Urothelium cell line (cell line): Measurements from ENCODE around the gene CTNND2.
"Not testable (repeated sequence)": the region's sequence is repeated elsewhere in the genome, so short reads cannot be mapped to it uniquely, and the experiment has no call there.

Source experiments
- DNase-seq: peaks from one replicate; pipeline ENCODE4 v3.0.0; 2011; ENCODE audit warnings: low spot score, mixed read lengths
- FAIRE-seq: peaks from 2 replicates; lab custom pipeline; 2011; peaks lifted over from hg19 to GRCh38; lab: Jason Lieb, UNC

CTNND2 gene

GRCh38 chr5:11869203-11869602 lies 35.0 kb downstream of the CTNND2 start:
- DNase-seq (no peak), FAIRE-seq (no peak)

GRCh38 chr5:11863911-11864310 lies 40.3 kb downstream of the CTNND2 start:
- FAIRE-seq: no peak

GRCh38 chr5:11857391-11857790 lies 46.9 kb downstream of the CTNND2 start:
- DNase-seq (no peak), FAIRE-seq (no peak)

More at GRCh38 chr5:11863911-11864310, 40.3 kb downstream of the CTNND2 start:
- no peak for DNase-seq

- DNase-seq: no peak
- FAIRE-seq: no peak
Observed at GRCh38 chr5:11854936-11855335, 49.3 kb downstream of the CTNND2 start.

- peak; percentile 56 for FAIRE-seq
- DNase-seq: no peak
Observed at GRCh38 chr5:11853796-11854195, 50.5 kb downstream of the CTNND2 start.

- FAIRE-seq: no peak
Observed at GRCh38 chr5:11853140-11853539, 51.1 kb downstream of the CTNND2 start.

GRCh38 chr5:11852717-11853087 lies 51.5 kb downstream of the CTNND2 start:
- FAIRE-seq: no peak
- DNase-seq: no peak

More at GRCh38 chr5:11853140-11853539, 51.1 kb downstream of the CTNND2 start:
- DNase-seq: no peak

- no peak for DNase-seq
- no peak for FAIRE-seq
Observed at GRCh38 chr5:11851965-11852716, 52.1 kb downstream of the CTNND2 start.

- DNase-seq (peak; percentile 12), FAIRE-seq (no peak)
Observed at GRCh38 chr5:11851416-11851815, 52.8 kb downstream of the CTNND2 start.

GRCh38 chr5:11828566-11828965 lies 75.7 kb downstream of the CTNND2 start:
- not testable (repeated sequence) for FAIRE-seq

GRCh38 chr5:11822598-11822997 lies 81.6 kb downstream of the CTNND2 start:
- FAIRE-seq: no peak
- no peak for DNase-seq

More at GRCh38 chr5:11828566-11828965, 75.7 kb downstream of the CTNND2 start:
- DNase-seq: not testable (repeated sequence)

- DNase-seq: no peak
- FAIRE-seq: no peak
Observed at GRCh38 chr5:11815916-11816315, 88.3 kb downstream of the CTNND2 start.

- FAIRE-seq (no peak), DNase-seq (no peak)
Observed at GRCh38 chr5:11815481-11815880, 88.8 kb downstream of the CTNND2 start.

GRCh38 chr5:11814373-11814772 lies 89.9 kb downstream of the CTNND2 start:
- FAIRE-seq (no peak), DNase-seq (no peak)

- FAIRE-seq (peak; percentile 30), DNase-seq (no peak)
Observed at GRCh38 chr5:11809407-11809806, 94.8 kb downstream of the CTNND2 start.

- DNase-seq (no peak), FAIRE-seq (no peak)
Observed at GRCh38 chr5:11803436-11803835, 100.8 kb downstream of the CTNND2 start.

GRCh38 chr5:11801061-11801460 lies 103.2 kb downstream of the CTNND2 start:
- no peak for FAIRE-seq
- DNase-seq: no peak

- DNase-seq (peak; percentile 45), FAIRE-seq (no peak)
Observed at GRCh38 chr5:11797132-11797531, 107.1 kb downstream of the CTNND2 start.

GRCh38 chr5:11793396-11793795 lies 110.8 kb downstream of the CTNND2 start:
- no peak for DNase-seq
- no peak for FAIRE-seq

GRCh38 chr5:11792621-11793020 lies 111.6 kb downstream of the CTNND2 start:
- DNase-seq: no peak
- no peak for FAIRE-seq

GRCh38 chr5:11791792-11792191 lies 112.5 kb downstream of the CTNND2 start:
- FAIRE-seq: no peak
- DNase-seq: no peak

- no peak for FAIRE-seq
- no peak for DNase-seq
Observed at GRCh38 chr5:11790201-11790600, 114.0 kb downstream of the CTNND2 start.
